Transverse colon (tissue), 4 donors: ENCODE data around the gene C10orf88.

Experiments used
- CTCF ChIP-seq, 5 experiments: fragments of 200-600 bp in 3 of 5; fragments of 450-650 bp in 2 of 5; sonication (generic) in 3 of 5; IDR thresholded peaks; 1 replicate in 2 of 5; 2 replicates in 3 of 5; pipeline ENCODE4 v1.5.1; 2016 to 2017; ENCODE audit warnings: antibody characterized with exemption in 5 of 5, inconsistent platforms in 3 of 5, mild to moderate bottlenecking in 2 of 5, moderate library complexity in 1 of 5
- EP300 ChIP-seq: sonication (generic); formaldehyde crosslinking; IDR thresholded peaks from one replicate; pipeline ENCODE4 v1.6.1; 2017; ENCODE audit warnings: antibody characterized with exemption, low read depth
- POLR2AphosphoS5 ChIP-seq, 3 donors: sonication (generic); formaldehyde crosslinking; IDR thresholded peaks; one replicate each; pipeline ENCODE4 v1.6.1; 2016; ENCODE audit warnings: antibody characterized with exemption in 3 of 3

GRCh38 chr10:122894261-122894944 lies 59.6 kb downstream of the C10orf88 start:
- no peak for TF ChIP-seq CTCF (IDR thresholded peaks at IDR 0.05)
- no peak for TF ChIP-seq EP300
- no peak for TF ChIP-seq POLR2AphosphoS5 (IDR thresholded peaks at IDR 0.05)
